B cell (primary cell): ENCODE results near the gene CSN3. TPM values are rescaled to one million over a fixed set of nuclear protein-coding genes. Genes with fewer than 3 reads are reported as not detected.
"Not testable (repeated sequence)": the region's sequence is repeated elsewhere in the genome, so short reads cannot be mapped to it uniquely, and the experiment has no call there.

Experiments
- ATAC-seq: fragments of 200-7000 bp; cut with Tn5 transposase; one replicate; pipeline ENCODE4 v1.10.0; 2021; ENCODE audit warnings: low read depth, mild to moderate bottlenecking, moderate number of reproducible peaks, moderate library complexity
- CTCF ChIA-PET: fragments of 350-600 bp; sonication (Branson Sonifier 250); formaldehyde crosslinking; loops from one replicate; lab custom pipeline; 2021; ENCODE audit warnings: antibody characterized with exemption, inconsistent platforms; lab: Charles Lee
- POLR2A ChIA-PET: fragments of 350-600 bp; sonication (Branson Sonifier 250); formaldehyde crosslinking; loops from one replicate; lab custom pipeline; 2021; ENCODE audit warnings: antibody characterized with exemption; lab: Charles Lee
- DNase-seq: peaks from one replicate; pipeline ENCODE4 v3.0.0; 2013
- H2AFZ ChIP-seq: 2 replicates; pipeline ENCODE4 v1.6.1; 2012; ENCODE audit warnings: mild to moderate bottlenecking, low read depth, low read length; ENCODE audit not compliant: insufficient read depth, poor library complexity, severe bottlenecking
- H3K27ac ChIP-seq, 2 donors: 1 replicate in 1 of 2; 2 replicates in 1 of 2; pipeline ENCODE4 v1.5.1; 2012 to 2013; ENCODE audit warnings: low read length in 2 of 2, mild to moderate bottlenecking in 2 of 2, moderate library complexity in 1 of 2
- H3K27me3 ChIP-seq, 4 experiments: fragments of 200-600 bp in 1 of 4; sonication (generic) in 1 of 4; replicated peaks in 1 of 4; 1 replicate in 2 of 4; 2 replicates in 2 of 4; pipeline versions ENCODE4 v1.6.1 to v1.7.0; 2013 to 2016; ENCODE audit warnings: low read length in 3 of 4, mild to moderate bottlenecking in 2 of 4, mixed read lengths in 1 of 4, moderate library complexity in 1 of 4; ENCODE audit not compliant: insufficient read depth in 4 of 4, control insufficient read depth in 3 of 4; ENCODE audit errors: control extremely low read depth in 1 of 4
- H3K36me3 ChIP-seq, 2 experiments: replicated peaks in 1 of 2; 1 replicate in 1 of 2; 2 replicates in 1 of 2; pipeline versions ENCODE4 v1.6.1 to v1.7.1; 2013; ENCODE audit warnings: low read length in 1 of 2; ENCODE audit not compliant: insufficient read depth in 2 of 2, control insufficient read depth in 1 of 2; ENCODE audit errors: control extremely low read depth in 1 of 2, extremely low read depth in 1 of 2
- H3K4me1 ChIP-seq, 2 donors: fragments of 200-600 bp in 1 of 2; sonication (generic) in 1 of 2; 1 replicate in 1 of 2; 2 replicates in 1 of 2; pipeline versions ENCODE4 v1.5.1 to v1.6.1; 2013 to 2017; ENCODE audit warnings: low read length in 2 of 2; ENCODE audit not compliant: control insufficient read depth in 2 of 2, insufficient read depth in 2 of 2
- H3K4me2 ChIP-seq: replicated peaks from 2 replicates; pipeline ENCODE3; 2012; ENCODE audit warnings: mild to moderate bottlenecking, low read depth, low read length; ENCODE audit not compliant: poor library complexity, severe bottlenecking
- H3K4me3 ChIP-seq, 5 experiments: fragments of 200-600 bp in 1 of 5; sonication (generic) in 1 of 5; 1 replicate in 3 of 5; 2 replicates in 2 of 5; pipeline versions ENCODE4 v1.5.1 to v1.7.0; 2011 to 2016; ENCODE audit warnings: low read length in 4 of 5, mild to moderate bottlenecking in 4 of 5, low read depth in 2 of 5, control low read depth in 1 of 5, moderate library complexity in 1 of 5; ENCODE audit not compliant: insufficient read depth in 1 of 5; ENCODE audit errors: control extremely low read depth in 1 of 5, extremely low read depth in 1 of 5
- H3K79me2 ChIP-seq: fragments of 200-600 bp; sonication (generic); one replicate; pipeline ENCODE4 v1.6.0; 2016; ENCODE audit warnings: low read length; ENCODE audit not compliant: control insufficient read depth, insufficient read depth
- H3K9ac ChIP-seq: fragments of 200-600 bp; sonication (generic); 2 replicates; pipeline ENCODE4 v1.6.1; 2017; ENCODE audit warnings: mild to moderate bottlenecking, low read length, moderate library complexity
- H3K9me3 ChIP-seq, 3 donors: one replicate each; pipeline versions ENCODE4 v1.6.1 to v1.7.1; 2013; ENCODE audit warnings: low read length in 2 of 3; ENCODE audit not compliant: control insufficient read depth in 2 of 3, insufficient read depth in 1 of 3; ENCODE audit errors: control extremely low read depth in 1 of 3
- H4K20me1 ChIP-seq: 2 replicates; pipeline ENCODE4 v1.6.0; 2012; ENCODE audit warnings: mild to moderate bottlenecking, low read length; ENCODE audit not compliant: insufficient read depth, control insufficient read depth, poor library complexity, severe bottlenecking
- H3K27ac Mint-ChIP-seq: one replicate; pipeline ENCODE4 v1.8.0; 2021; ENCODE audit warnings: mixed read lengths
- H3K27me3 Mint-ChIP-seq: one replicate; pipeline ENCODE4 v1.8.0; 2021; ENCODE audit warnings: mixed read lengths
- H3K4me1 Mint-ChIP-seq: one replicate; pipeline ENCODE4 v1.8.0; 2021; ENCODE audit warnings: mixed read lengths
- H3K4me3 Mint-ChIP-seq: one replicate; pipeline ENCODE4 v1.8.0; 2021; ENCODE audit warnings: mixed read lengths
- H3K9me3 Mint-ChIP-seq: one replicate; pipeline ENCODE4 v1.8.0; 2022; ENCODE audit warnings: mixed read lengths; ENCODE audit not compliant: insufficient read depth
- WGBS: methylation state at CpG from one replicate; pipeline ENCODE4 v1.1.5; 2013; ENCODE audit warnings: missing lambda C conversion rate; ENCODE audit not compliant: insufficient coverage; 5-methylcytosine and 5-hydroxymethylcytosine counted together
- intact Hi-C: fragments of 100-400 bp; cut with micrococcal nuclease; formaldehyde crosslinking; loops from one replicate; pipeline ENCODE4 v1.10.0; 2022
- polyA plus RNA-seq: library from polyadenylated mRNA; depleted of rRNA; stranded (reverse); fragments of >200 nt; gene quantifications from 2 replicates; pipeline ENCODE4 v1.2.3, GENCODE V29; 2012
- total RNA-seq, 2 donors: library from RNA; stranded (reverse); fragments of 120-200 nt in 1 of 2; gene quantifications; 1 replicate in 1 of 2; 2 replicates in 1 of 2; pipeline versions ENCODE4 v1.2.3 to v1.2.4, GENCODE V29; 2013 to 2022

The CSN3 gene
- total and polyA plus RNA-seq, 2 donors (not counting 1 experiment from before 2014, with no cell fraction given), result not detected

DNA sequence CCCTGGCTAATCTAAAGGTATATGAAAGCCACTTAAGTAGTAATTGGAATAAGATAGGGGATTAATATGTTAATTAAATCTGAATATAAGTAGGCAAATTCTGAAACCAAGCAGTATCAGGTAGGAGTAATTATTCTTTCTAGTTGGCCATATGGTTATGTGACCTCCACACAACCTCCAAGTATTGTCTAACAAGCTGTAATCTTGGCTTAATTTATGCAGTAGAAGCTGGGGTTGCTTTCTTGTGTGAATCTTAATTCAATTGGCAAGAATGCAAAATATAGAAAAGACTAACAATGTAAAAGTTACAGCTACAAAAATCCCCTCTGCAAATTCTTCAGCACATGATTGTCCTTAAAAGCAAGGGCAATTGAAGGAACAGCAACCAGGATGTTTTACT lies 26.3 kb upstream of the CSN3 start:
- H3K9ac ChIP-seq, H3K9me3 Mint-ChIP-seq, H3K27me3 ChIP-seq, H3K79me2 ChIP-seq, H3K9me3 ChIP-seq, H3K36me3 ChIP-seq, H3K4me1 Mint-ChIP-seq, H3K4me1 ChIP-seq, H3K4me3 ChIP-seq, ATAC-seq, H3K27ac Mint-ChIP-seq, intact Hi-C loops, H3K4me3 Mint-ChIP-seq, H3K27ac ChIP-seq, DNase-seq, CTCF ChIA-PET, H4K20me1 ChIP-seq, H2AFZ ChIP-seq, POLR2A ChIA-PET, H3K27me3 Mint-ChIP-seq, H3K4me2 ChIP-seq: not testable (repeated sequence)

DNA sequence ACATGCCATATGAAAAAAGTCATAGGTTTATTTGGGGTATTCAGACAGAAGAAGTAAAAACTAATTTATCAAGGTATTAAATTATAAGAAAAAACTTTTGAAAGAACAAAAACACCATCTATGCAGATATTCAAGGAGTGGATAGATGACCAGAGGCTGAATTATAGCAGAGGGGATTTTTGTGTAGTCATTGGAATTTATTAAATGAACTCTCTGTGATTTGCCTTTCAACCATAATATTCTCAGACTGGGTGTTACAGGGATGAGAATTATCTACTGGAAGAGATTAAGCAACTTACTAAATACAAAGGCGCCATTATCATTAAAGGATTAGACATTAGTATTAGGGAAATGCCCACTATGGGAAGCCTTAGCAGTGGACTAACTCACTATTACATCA lies 25.8 kb upstream of the CSN3 start:
- H3K4me2 ChIP-seq, H3K4me1 ChIP-seq, H3K4me3 Mint-ChIP-seq, H3K9me3 ChIP-seq, H3K9ac ChIP-seq, H3K27me3 ChIP-seq, ATAC-seq, DNase-seq, H3K4me3 ChIP-seq, H3K27me3 Mint-ChIP-seq, H3K36me3 ChIP-seq, H3K4me1 Mint-ChIP-seq, H3K27ac ChIP-seq, POLR2A ChIA-PET, H3K9me3 Mint-ChIP-seq, intact Hi-C loops, H3K27ac Mint-ChIP-seq, H4K20me1 ChIP-seq, CTCF ChIA-PET, H2AFZ ChIP-seq, H3K79me2 ChIP-seq: not testable (repeated sequence)
- WGBS, result no CpG with 5 or more reads among the region's 1 CpG

DNA sequence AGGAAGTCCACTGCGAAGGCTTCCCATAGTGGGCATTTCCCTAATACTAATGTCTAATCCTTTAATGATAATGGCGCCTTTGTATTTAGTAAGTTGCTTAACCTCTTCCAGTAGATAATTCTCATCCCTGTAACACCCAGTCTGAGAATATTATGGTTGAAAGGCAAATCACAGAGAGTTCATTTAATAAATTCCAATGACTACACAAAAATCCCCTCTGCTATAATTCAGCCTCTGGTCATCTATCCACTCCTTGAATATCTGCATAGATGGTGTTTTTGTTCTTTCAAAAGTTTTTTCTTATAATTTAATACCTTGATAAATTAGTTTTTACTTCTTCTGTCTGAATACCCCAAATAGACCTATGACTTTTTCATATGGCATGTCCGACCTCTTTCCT lies 21.0 kb upstream of the CSN3 start:
- H3K27ac ChIP-seq, H3K9ac ChIP-seq, H3K27me3 ChIP-seq, H3K4me1 ChIP-seq, H3K4me3 ChIP-seq, H3K79me2 ChIP-seq, H4K20me1 ChIP-seq, H3K27ac Mint-ChIP-seq, POLR2A ChIA-PET, H2AFZ ChIP-seq, H3K9me3 ChIP-seq, CTCF ChIA-PET, H3K4me3 Mint-ChIP-seq, H3K36me3 ChIP-seq, intact Hi-C loops, H3K4me1 Mint-ChIP-seq, H3K27me3 Mint-ChIP-seq, H3K4me2 ChIP-seq, DNase-seq, ATAC-seq, H3K9me3 Mint-ChIP-seq: not testable (repeated sequence)
- no CpG with 5 or more reads among the region's 3 CpGs for WGBS

DNA sequence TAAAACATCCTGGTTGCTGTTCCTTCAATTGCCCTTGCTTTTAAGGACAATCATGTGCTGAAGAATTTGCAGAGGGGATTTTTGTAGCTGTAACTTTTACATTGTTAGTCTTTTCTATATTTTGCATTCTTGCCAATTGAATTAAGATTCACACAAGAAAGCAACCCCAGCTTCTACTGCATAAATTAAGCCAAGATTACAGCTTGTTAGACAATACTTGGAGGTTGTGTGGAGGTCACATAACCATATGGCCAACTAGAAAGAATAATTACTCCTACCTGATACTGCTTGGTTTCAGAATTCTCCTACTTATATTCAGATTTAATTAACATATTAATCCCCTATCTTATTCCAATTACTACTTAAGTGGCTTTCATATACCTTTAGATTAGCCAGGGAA lies 20.6 kb upstream of the CSN3 start:
- H3K4me1 ChIP-seq, H3K27me3 ChIP-seq, H3K79me2 ChIP-seq, H3K4me1 Mint-ChIP-seq, H3K27me3 Mint-ChIP-seq, H2AFZ ChIP-seq, CTCF ChIA-PET, H3K27ac Mint-ChIP-seq, H3K9ac ChIP-seq, intact Hi-C loops, POLR2A ChIA-PET, H3K27ac ChIP-seq, H3K9me3 ChIP-seq, ATAC-seq, DNase-seq, H4K20me1 ChIP-seq, H3K9me3 Mint-ChIP-seq, H3K4me3 ChIP-seq, H3K36me3 ChIP-seq, H3K4me3 Mint-ChIP-seq, H3K4me2 ChIP-seq: not testable (repeated sequence)
